ENCODE results near the gene CPA1. TPM values are rescaled to one million over a fixed set of nuclear protein-coding genes. Genes with fewer than 3 reads are reported as not detected.

The CPA1 gene
- total RNA-seq, 4 donors from 2014 or later = not detected

- DNase-seq (ENCODE audit: extremely low spot score) = no peak
- Histone ChIP-seq H3K4me3 (no peak overlapping the region), H3K4me1 (no peaks in the 10 kb centered on the region), H3K9me3 (no peaks in the 10 kb centered on the region), H3K36me3 (peaks cover 0 to 6% (median 2%) of the 10 kb centered on the region in 4 donors), H3K27me3 (no peaks in the 10 kb centered on the region), H3K27ac (replicated peaks in 1 of 4) (no peak overlapping the region)
- 43% methylated on average over 3 of the region's 3 CpGs for WGBS
- TF ChIP-seq EP300 (IDR thresholded peaks at IDR 0.05) (no peak), POLR2AphosphoS5 (IDR thresholded peaks at IDR 0.05) (no peak), POLR2A (IDR thresholded peaks at IDR 0.05; ENCODE audit: low read depth) (no peak), CTCF (IDR thresholded peaks at IDR 0.05) (no peak)
- intact Hi-C loops (cut with DNase I) = no loop called here
These were observed 15.8 kb downstream of the CPA1 start for GRCh38 chr7:130396109-130396508.

- TF ChIP-seq CTCF (IDR thresholded peaks at IDR 0.05) = no peak
- H3K4me1 ChIP-seq = no peaks in the 10 kb centered on the region
- intact Hi-C loops (cut with DNase I) = no loop called here
- H3K9me3 ChIP-seq = no peaks in the 10 kb centered on the region
- WGBS = 75% methylated on average over 7 of the region's 7 CpGs
- H3K27me3 ChIP-seq = no peaks in the 10 kb centered on the region
- H3K4me3 ChIP-seq = no peak overlapping the region
- DNase-seq (ENCODE audit: extremely low spot score) = no peak
- peaks cover 0 to 11% (median 2%) of the 10 kb centered on the region in 4 donors for H3K36me3 ChIP-seq
- H3K27ac ChIP-seq (replicated peaks in 1 of 4) = no peak overlapping the region
These were observed 16.9 kb downstream of the CPA1 start for GRCh38 chr7:130397051-130397757.

- H3K4me1 ChIP-seq = no peaks in the 10 kb centered on the region
- H3K27me3 ChIP-seq = no peaks in the 10 kb centered on the region
- H3K4me3 ChIP-seq = no peak overlapping the region
- peaks cover 0 to 14% (median 5%) of the 10 kb centered on the region in 4 donors for H3K36me3 ChIP-seq
- no peak overlapping the region for H3K27ac ChIP-seq (replicated peaks in 1 of 4)
- DNase-seq (ENCODE audit: extremely low spot score) = no peak
- TF ChIP-seq POLR2AphosphoS5 (IDR thresholded peaks at IDR 0.05) (no peak), POLR2A (IDR thresholded peaks at IDR 0.05; ENCODE audit: low read depth) (no peak), EP300 (IDR thresholded peaks at IDR 0.05) (no peak), CTCF (IDR thresholded peaks at IDR 0.05) (no peak)
- no peaks in the 10 kb centered on the region for H3K9me3 ChIP-seq
- intact Hi-C loops (cut with DNase I) = no loop called here
- WGBS = 90% methylated on average over 3 of the region's 3 CpGs
These were observed 17.4 kb downstream of the CPA1 start for GRCh38 chr7:130397758-130398073.

GRCh38 chr7:130398526-130399090 lies 18.3 kb downstream of the CPA1 start:
- no peak for DNase-seq (ENCODE audit: extremely low spot score)
- Histone ChIP-seq H3K36me3 (peaks cover 0 to 22% (median 6%) of the 10 kb centered on the region in 4 donors), H3K9me3 (no peaks in the 10 kb centered on the region), H3K4me3 (no peak overlapping the region), H3K4me1 (no peaks in the 10 kb centered on the region), H3K27ac (replicated peaks in 1 of 4) (no peak overlapping the region), H3K27me3 (no peaks in the 10 kb centered on the region)
- intact Hi-C loops (cut with DNase I) = no loop called here
- TF ChIP-seq EP300 (IDR thresholded peaks at IDR 0.05) (no peak), POLR2A (IDR thresholded peaks at IDR 0.05; ENCODE audit: low read depth) (no peak), CTCF (IDR thresholded peaks at IDR 0.05) (no peak), POLR2AphosphoS5 (IDR thresholded peaks at IDR 0.05) (no peak)
- WGBS = 75% methylated on average over 8 of the region's 8 CpGs

GRCh38 chr7:130400120-130400572 lies 19.9 kb downstream of the CPA1 start:
- WGBS = 71% methylated on average over 4 of the region's 4 CpGs
- no peaks in the 10 kb centered on the region for H3K9me3 ChIP-seq
- intact Hi-C loops (cut with DNase I) = no loop called here
- no peaks in the 10 kb centered on the region for H3K4me1 ChIP-seq
- TF ChIP-seq POLR2AphosphoS5 (IDR thresholded peaks at IDR 0.05) = no peak
- H3K27me3 ChIP-seq = no peaks in the 10 kb centered on the region
- no peak overlapping the region for H3K4me3 ChIP-seq
- no peak for DNase-seq (ENCODE audit: extremely low spot score)
- no peak overlapping the region for H3K27ac ChIP-seq (replicated peaks in 1 of 4)
- H3K36me3 ChIP-seq = peaks cover 0 to 22% (median 6%) of the 10 kb centered on the region in 4 donors
